KMS-11 (cell line): ENCODE data around the gene SLC38A5.

Experiments used
- H2AFZ ChIP-seq: fragments of 200-600 bp; sonication (generic); 2 replicates; pipeline ENCODE4 v1.6.1; 2016; ENCODE audit warnings: antibody characterized with exemption, mixed run types, low read depth
- H3K27ac ChIP-seq: fragments of 200-600 bp; sonication (generic); 2 replicates; pipeline ENCODE4 v1.6.1; 2016; ENCODE audit warnings: mild to moderate bottlenecking, mixed run types
- H3K27me3 ChIP-seq: fragments of 200-600 bp; sonication (generic); 2 replicates; pipeline ENCODE4 v1.6.1; 2017; ENCODE audit warnings: mild to moderate bottlenecking, low read depth, mixed run types, moderate library complexity; ENCODE audit not compliant: insufficient read depth
- H3K36me3 ChIP-seq: fragments of 200-600 bp; sonication (generic); 2 replicates; pipeline ENCODE4 v1.6.1; 2017; ENCODE audit warnings: mild to moderate bottlenecking, mixed run types; ENCODE audit not compliant: insufficient read depth
- H3K4me1 ChIP-seq: fragments of 200-600 bp; sonication (generic); 2 replicates; pipeline ENCODE4 v1.6.1; 2016; ENCODE audit warnings: mild to moderate bottlenecking, low read depth, mixed run types; ENCODE audit not compliant: poor library complexity, severe bottlenecking
- H3K4me2 ChIP-seq: fragments of 200-600 bp; sonication (generic); 2 replicates; pipeline ENCODE4 v1.7.0; 2016; ENCODE audit warnings: mild to moderate bottlenecking, mixed run types
- H3K4me3 ChIP-seq: fragments of 200-600 bp; sonication (generic); IDR thresholded peaks from 2 replicates; pipeline ENCODE4 v1.6.1; 2017; ENCODE audit warnings: low read depth, low read length, mixed read lengths; ENCODE audit not compliant: insufficient read depth
- H3K79me2 ChIP-seq: fragments of 200-600 bp; sonication (generic); 2 replicates; pipeline ENCODE4 v1.6.1; 2016; ENCODE audit warnings: low read depth, mixed run types; ENCODE audit not compliant: insufficient read depth
- H3K9ac ChIP-seq: fragments of 200-600 bp; sonication (generic); 2 replicates; pipeline ENCODE4 v1.6.1; 2016; ENCODE audit warnings: mild to moderate bottlenecking, mixed run types
- H4K20me1 ChIP-seq: fragments of 200-600 bp; sonication (generic); 2 replicates; pipeline ENCODE4 v1.6.1; 2016; ENCODE audit warnings: mild to moderate bottlenecking, mixed run types; ENCODE audit not compliant: insufficient read depth
- TF ChIP-seq, protein P1 (sequence below): fragments of 200-600 bp; sonication (generic); conservative IDR thresholded peaks from 2 replicates; pipeline ENCODE4 v1.6.1; 2017; ENCODE audit warnings: low read depth, mild to moderate bottlenecking, antibody characterized with exemption, low read length, moderate library complexity, mixed read lengths

The SLC38A5 gene

DNA sequence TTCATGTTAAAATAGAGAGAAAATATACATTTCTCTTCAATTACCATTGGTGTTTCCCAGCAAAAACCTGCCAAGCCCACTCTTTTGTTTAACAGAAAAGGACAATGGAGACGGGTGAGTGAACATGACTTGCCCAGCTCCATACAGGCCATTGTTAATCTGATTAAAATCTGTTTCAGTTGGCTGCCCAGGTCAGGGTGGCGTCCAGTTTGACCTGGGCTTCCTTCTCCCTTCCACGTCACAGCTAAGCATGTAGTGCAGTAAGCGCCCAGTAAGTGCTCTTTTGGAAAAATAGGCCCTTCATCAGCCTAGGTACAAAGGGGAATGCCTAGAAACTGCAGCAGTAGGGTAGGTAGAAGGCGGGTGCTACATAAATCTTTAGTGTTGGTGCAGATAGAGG lies 37.2 kb upstream of the SLC38A5 start:
- no peaks in the 10 kb centered on the region for H4K20me1 ChIP-seq
- no peak overlapping the region for H2AFZ ChIP-seq
- peaks cover 3% of the 10 kb centered on the region for H3K4me1 ChIP-seq
- no peak overlapping the region for H3K9ac ChIP-seq
- H3K27me3 ChIP-seq: no peaks in the 10 kb centered on the region
- TF ChIP-seq, protein P1, sequence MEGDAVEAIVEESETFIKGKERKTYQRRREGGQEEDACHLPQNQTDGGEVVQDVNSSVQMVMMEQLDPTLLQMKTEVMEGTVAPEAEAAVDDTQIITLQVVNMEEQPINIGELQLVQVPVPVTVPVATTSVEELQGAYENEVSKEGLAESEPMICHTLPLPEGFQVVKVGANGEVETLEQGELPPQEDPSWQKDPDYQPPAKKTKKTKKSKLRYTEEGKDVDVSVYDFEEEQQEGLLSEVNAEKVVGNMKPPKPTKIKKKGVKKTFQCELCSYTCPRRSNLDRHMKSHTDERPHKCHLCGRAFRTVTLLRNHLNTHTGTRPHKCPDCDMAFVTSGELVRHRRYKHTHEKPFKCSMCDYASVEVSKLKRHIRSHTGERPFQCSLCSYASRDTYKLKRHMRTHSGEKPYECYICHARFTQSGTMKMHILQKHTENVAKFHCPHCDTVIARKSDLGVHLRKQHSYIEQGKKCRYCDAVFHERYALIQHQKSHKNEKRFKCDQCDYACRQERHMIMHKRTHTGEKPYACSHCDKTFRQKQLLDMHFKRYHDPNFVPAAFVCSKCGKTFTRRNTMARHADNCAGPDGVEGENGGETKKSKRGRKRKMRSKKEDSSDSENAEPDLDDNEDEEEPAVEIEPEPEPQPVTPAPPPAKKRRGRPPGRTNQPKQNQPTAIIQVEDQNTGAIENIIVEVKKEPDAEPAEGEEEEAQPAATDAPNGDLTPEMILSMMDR: no peak
- H3K27ac ChIP-seq: no peak overlapping the region
- H3K79me2 ChIP-seq: no peaks in the 10 kb centered on the region
- H3K36me3 ChIP-seq: no peaks in the 10 kb centered on the region
- no peak overlapping the region for H3K4me3 ChIP-seq
- H3K4me2 ChIP-seq: no peak overlapping the region

DNA sequence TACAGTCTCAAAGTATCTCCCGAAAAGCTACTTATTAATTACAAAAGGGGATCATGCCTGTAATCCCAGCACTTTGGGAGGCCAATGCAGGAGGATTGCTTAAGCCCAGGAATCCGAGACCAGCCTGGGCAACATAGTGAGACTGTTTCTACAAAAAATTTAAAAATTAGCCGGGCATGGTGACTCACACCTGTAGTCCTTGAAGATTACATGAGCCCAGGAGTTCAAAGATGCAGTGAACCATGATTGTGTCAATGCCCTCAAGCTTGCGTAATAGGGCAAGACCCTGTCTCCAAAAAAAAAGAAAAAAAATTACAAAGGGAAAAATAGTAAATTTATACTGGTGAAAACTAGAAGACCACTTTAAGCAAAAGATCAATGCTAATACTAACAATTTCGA lies 35.4 kb upstream of the SLC38A5 start:
- Histone ChIP-seq H3K4me2 (no peak overlapping the region), H3K4me1 (peaks cover 3% of the 10 kb centered on the region), H3K4me3 (no peak overlapping the region), H3K27me3 (no peaks in the 10 kb centered on the region), H3K9ac (no peak overlapping the region), H4K20me1 (no peaks in the 10 kb centered on the region), H2AFZ (no peak overlapping the region), H3K36me3 (no peaks in the 10 kb centered on the region), H3K27ac (no peak overlapping the region), H3K79me2 (no peaks in the 10 kb centered on the region)
- TF ChIP-seq, protein P1: no peak

DNA sequence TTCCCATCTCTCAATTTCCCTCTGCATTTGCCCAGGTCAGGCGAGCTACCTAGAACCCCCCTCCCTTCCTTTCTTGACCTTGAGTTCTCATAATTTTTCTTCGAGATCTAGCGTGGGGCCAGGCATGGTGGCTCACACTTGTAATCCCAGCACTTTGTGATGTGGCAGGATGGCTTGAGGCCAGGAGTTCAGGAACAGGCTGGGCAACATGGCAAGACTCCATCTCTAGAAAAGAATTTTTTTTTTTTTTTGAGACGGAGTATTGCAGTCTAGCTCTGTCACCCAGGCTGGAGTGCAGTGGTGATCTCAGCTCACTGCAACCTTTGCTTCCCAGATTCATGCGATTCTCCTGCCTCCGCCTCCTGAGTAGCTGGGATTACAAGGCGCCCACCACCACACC lies 34.2 kb upstream of the SLC38A5 start:
- H3K4me1 ChIP-seq: peaks cover 3% of the 10 kb centered on the region
- no peaks in the 10 kb centered on the region for H3K79me2 ChIP-seq
- no peaks in the 10 kb centered on the region for H4K20me1 ChIP-seq
- H3K36me3 ChIP-seq: no peaks in the 10 kb centered on the region
- TF ChIP-seq, protein P1: no peak
- H3K4me3 ChIP-seq: no peak overlapping the region
- no peak overlapping the region for H3K4me2 ChIP-seq
- no peak overlapping the region for H3K27ac ChIP-seq
- H3K9ac ChIP-seq: no peak overlapping the region
- H2AFZ ChIP-seq: no peak overlapping the region
- no peaks in the 10 kb centered on the region for H3K27me3 ChIP-seq

DNA sequence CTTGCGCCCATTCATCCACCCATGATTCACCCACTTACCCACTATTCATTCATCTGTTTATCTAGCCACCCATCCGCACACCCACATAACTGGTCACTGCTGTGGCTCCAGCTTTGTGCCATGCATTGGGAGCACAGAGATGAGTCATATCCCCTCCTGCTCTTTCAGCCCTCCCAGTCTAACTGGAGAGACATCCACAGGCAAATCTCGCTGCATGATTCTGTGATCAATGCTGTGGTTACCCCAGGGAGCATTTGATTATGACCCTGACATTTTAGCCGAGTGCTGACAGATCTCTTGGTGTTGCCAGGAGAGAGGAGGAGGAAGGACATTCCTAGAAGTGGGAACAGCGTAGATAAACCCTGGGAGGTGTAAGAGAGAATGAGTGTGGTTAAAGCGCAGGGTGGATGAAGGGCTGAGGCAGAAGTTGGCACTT lies 28.3 kb upstream of the SLC38A5 start:
- Histone ChIP-seq H3K27ac (no peak overlapping the region), H3K36me3 (no peaks in the 10 kb centered on the region), H3K27me3 (no peaks in the 10 kb centered on the region), H4K20me1 (no peaks in the 10 kb centered on the region), H3K79me2 (no peaks in the 10 kb centered on the region), H3K4me2 (no peak overlapping the region), H3K4me1 (no peaks in the 10 kb centered on the region), H3K9ac (no peak overlapping the region), H3K4me3 (no peak overlapping the region), H2AFZ (no peak overlapping the region)
- TF ChIP-seq, protein P1: no peak
